PC-3 (cell line): Measurements from ENCODE around the gene MCM3. TPM values are rescaled to one million over a fixed set of nuclear protein-coding genes. Genes with fewer than 3 reads are reported as not detected.

Experiments used
- ATAC-seq: fragments of 200-7000 bp; cut with Tn5 transposase; 2 replicates; pipeline ENCODE4 v1.9.1; 2020; ENCODE audit warnings: mild to moderate bottlenecking, moderate library complexity
- BruUV-seq: library from RNA; stranded (reverse); fragments of 400-500 nt; replicated peaks from 2 replicates; lab custom pipeline; 2021; lab: Mats Ljungman, UMichigan
- CTCF ChIA-PET: fragments of 300-600 bp; sonication (Branson Sonifier 250); formaldehyde crosslinking; loops from one replicate; lab custom pipeline; 2022; ENCODE audit warnings: antibody characterized with exemption; lab: Charles Lee
- POLR2A ChIA-PET: fragments of 300-600 bp; sonication (Branson Sonifier 250); formaldehyde crosslinking; loops from one replicate; lab custom pipeline; 2022; ENCODE audit warnings: antibody characterized with exemption; ENCODE audit not compliant: unreplicated experiment; lab: Charles Lee
- DNase-seq: peaks from one replicate; pipeline ENCODE4 v3.0.0-alpha.2; 2015
- H2AFZ ChIP-seq: fragments of 300-600 bp; sonication (generic); 2 replicates; pipeline ENCODE4 v1.6.0; 2016; ENCODE audit warnings: antibody characterized with exemption, low read length
- H3F3A ChIP-seq: fragments of 300-600 bp; sonication (generic); one replicate; pipeline ENCODE4 v1.6.0; 2017; ENCODE audit warnings: antibody characterized with exemption, low read length, control low read depth, mild to moderate bottlenecking; ENCODE audit not compliant: unreplicated experiment
- H3K27ac ChIP-seq: fragments of 300-600 bp; sonication (generic); 2 replicates; pipeline ENCODE4 v1.5.1; 2016; ENCODE audit warnings: mild to moderate bottlenecking, low read length
- H3K27me3 ChIP-seq: fragments of 300-600 bp; sonication (generic); 2 replicates; pipeline ENCODE4 v1.6.1; 2016; ENCODE audit warnings: low read length, mixed read lengths
- H3K36me3 ChIP-seq: fragments of 300-600 bp; sonication (generic); 2 replicates; pipeline ENCODE4 v1.6.1; 2016; ENCODE audit warnings: low read depth, mixed run types, low read length, mixed read lengths
- H3K4me1 ChIP-seq: fragments of 300-600 bp; sonication (generic); 2 replicates; pipeline ENCODE4 v1.5.1; 2016; ENCODE audit warnings: low read length; ENCODE audit not compliant: insufficient read depth
- H3K4me2 ChIP-seq: fragments of 300-600 bp; sonication (generic); 2 replicates; pipeline ENCODE4 v1.6.0; 2016; ENCODE audit warnings: low read length
- H3K4me3 ChIP-seq: fragments of 300-600 bp; sonication (generic); 2 replicates; pipeline ENCODE4 v1.5.1; 2016; ENCODE audit warnings: mild to moderate bottlenecking, low read length, mixed read lengths
- H3K79me2 ChIP-seq: fragments of 300-600 bp; sonication (generic); 2 replicates; pipeline ENCODE4 v1.6.1; 2017; ENCODE audit warnings: low read length, mixed read lengths
- H3K9ac ChIP-seq: fragments of 300-600 bp; sonication (generic); 2 replicates; pipeline ENCODE4 v1.6.0; 2016; ENCODE audit warnings: mild to moderate bottlenecking, low read length
- H3K9me2 ChIP-seq: fragments of 300-600 bp; sonication (generic); replicated peaks from 2 replicates; pipeline ENCODE4 v1.6.1; 2016; ENCODE audit warnings: mixed run types, low read length, mixed read lengths
- H3K9me3 ChIP-seq: fragments of 300-600 bp; sonication (generic); 2 replicates; pipeline ENCODE4 v1.6.1; 2016; ENCODE audit warnings: low read length, mixed read lengths
- H4K20me1 ChIP-seq: fragments of 300-600 bp; sonication (generic); 2 replicates; pipeline ENCODE4 v1.6.1; 2016; ENCODE audit warnings: low read length, mixed read lengths
- CTCF ChIP-seq: fragments of 300-600 bp; sonication (generic); conservative IDR thresholded peaks from 2 replicates; pipeline ENCODE4 v1.5.1; 2017; ENCODE audit warnings: antibody characterized with exemption, low read depth, mild to moderate bottlenecking, low read length
- EZH2 ChIP-seq: fragments of 300-600 bp; sonication (generic); IDR thresholded peaks from one replicate; pipeline ENCODE4 v1.6.1; 2017; ENCODE audit warnings: antibody characterized with exemption, mild to moderate bottlenecking, low read length; ENCODE audit not compliant: unreplicated experiment
- EZH2phosphoT487 ChIP-seq: fragments of 300-600 bp; sonication (generic); IDR thresholded peaks from 2 replicates; pipeline ENCODE4 v1.6.1; 2018; ENCODE audit warnings: mild to moderate bottlenecking, antibody characterized with exemption, low read length, borderline replicate concordance
- intact Hi-C: fragments of 100-400 bp; cut with micrococcal nuclease; formaldehyde crosslinking; loops from 2 replicates; pipeline ENCODE4 v1.9.0; 2023
- total RNA-seq: library from RNA; depleted of rRNA; stranded (reverse); fragments of >200 nt; gene quantifications from 2 replicates; pipeline ENCODE4 v1.2.3, GENCODE V29; 2014

Gene MCM3
- total RNA-seq, 1 experiment from 2014 or later, result 201 TPM

- H3K4me2 ChIP-seq, result no peak overlapping the region
- ATAC-seq (no peak), DNase-seq (no peak)
- H2AFZ ChIP-seq, result no peak overlapping the region
- no peaks in the 10 kb centered on the region for H3F3A ChIP-seq
- intact Hi-C loops, result no loop called here
- TF ChIP-seq EZH2phosphoT487, result no peak
- TF ChIP-seq EZH2, result no peak
- TF ChIP-seq CTCF, result no peak
- H3K27me3 ChIP-seq, result peaks cover 74% of the 10 kb centered on the region
- BruUV-seq, result no TSS peak
- H3K4me1 ChIP-seq, result no peaks in the 10 kb centered on the region
- H3K9ac ChIP-seq, result no peak overlapping the region
- H3K27ac ChIP-seq, result no peak overlapping the region
- no peaks in the 10 kb centered on the region for H3K36me3 ChIP-seq
- no peaks in the 10 kb centered on the region for H3K9me3 ChIP-seq
- H3K4me3 ChIP-seq, result no peak overlapping the region
- H3K9me2 ChIP-seq, result no peaks in the 10 kb centered on the region
- no peaks in the 10 kb centered on the region for H4K20me1 ChIP-seq
- H3K79me2 ChIP-seq, result no peaks in the 10 kb centered on the region
- ChIA-PET POLR2A (no interaction called here), CTCF (no interaction called here)
These were observed 35.5 kb downstream of the MCM3 start for GRCh38 chr6:52249078-52249477.

GRCh38 chr6:52245425-52245824 lies 39.1 kb downstream of the MCM3 start:
- BruUV-seq, result no TSS peak
- CTCF ChIA-PET, result no interaction called here

More at GRCh38 chr6:52245425-52245824, 39.1 kb downstream of the MCM3 start:
- ATAC-seq, result no peak
- H3K9ac ChIP-seq, result no peak overlapping the region
- H2AFZ ChIP-seq, result no peak overlapping the region
- H3K4me3 ChIP-seq, result no peak overlapping the region
- H3K36me3 ChIP-seq, result no peaks in the 10 kb centered on the region
- H3K27me3 ChIP-seq, result peaks cover 57% of the 10 kb centered on the region
- POLR2A ChIA-PET, result interaction anchor here (0.6 kb wide), 1 partner anchor 85 kb away, joined by 3 read pairs; no protein-coding TSS in a partner anchor
- TF ChIP-seq EZH2phosphoT487 (no peak), EZH2 (no peak), CTCF (no peak)
- no peaks in the 10 kb centered on the region for H3K79me2 ChIP-seq
- no peak for DNase-seq
- intact Hi-C loops, result no loop called here
- H3K27ac ChIP-seq, result no peak overlapping the region
- no peaks in the 10 kb centered on the region for H3K4me1 ChIP-seq
- no peaks in the 10 kb centered on the region for H3K9me2 ChIP-seq
- no peaks in the 10 kb centered on the region for H4K20me1 ChIP-seq
- H3K4me2 ChIP-seq, result no peak overlapping the region
- no peaks in the 10 kb centered on the region for H3F3A ChIP-seq
- no peaks in the 10 kb centered on the region for H3K9me3 ChIP-seq
